Stomach smooth muscle (tissue), 2 donors: Measurements from ENCODE around the gene ZNF429.
"Not testable (repeated sequence)": the region's sequence is repeated elsewhere in the genome, so short reads cannot be mapped to it uniquely, and the experiment has no call there.

ENCODE experiments used
- H3K27ac ChIP-seq: one replicate; pipeline ENCODE4 v1.7.0; 2013; ENCODE audit warnings: mild to moderate bottlenecking, low read length, inconsistent platforms
- H3K27me3 ChIP-seq, 2 donors: one replicate each; pipeline ENCODE4 v1.7.0; 2013; ENCODE audit warnings: low read length in 2 of 2; ENCODE audit not compliant: insufficient read depth in 2 of 2, control insufficient read depth in 1 of 2
- H3K36me3 ChIP-seq, 2 donors: one replicate each; pipeline ENCODE4 v1.7.0; 2013; ENCODE audit warnings: low read length in 2 of 2; ENCODE audit not compliant: control insufficient read depth in 2 of 2, insufficient read depth in 2 of 2
- H3K4me1 ChIP-seq: one replicate; pipeline ENCODE4 v1.7.0; 2013; ENCODE audit warnings: low read length; ENCODE audit not compliant: control insufficient read depth, insufficient read depth
- H3K4me3 ChIP-seq, 2 donors: one replicate each; pipeline ENCODE4 v1.7.0; 2013; ENCODE audit warnings: low read length in 2 of 2
- H3K9ac ChIP-seq, 2 donors: one replicate each; pipeline ENCODE4 v1.7.0; 2013; ENCODE audit warnings: low read length in 2 of 2, mild to moderate bottlenecking in 1 of 2
- H3K9me3 ChIP-seq, 2 donors: one replicate each; pipeline ENCODE4 v1.7.0; 2013; ENCODE audit warnings: low read length in 2 of 2; ENCODE audit not compliant: control insufficient read depth in 2 of 2
- donor health status: healthy.
- donor health status: Pancreatic carcinoma.

ZNF429 gene

DNA sequence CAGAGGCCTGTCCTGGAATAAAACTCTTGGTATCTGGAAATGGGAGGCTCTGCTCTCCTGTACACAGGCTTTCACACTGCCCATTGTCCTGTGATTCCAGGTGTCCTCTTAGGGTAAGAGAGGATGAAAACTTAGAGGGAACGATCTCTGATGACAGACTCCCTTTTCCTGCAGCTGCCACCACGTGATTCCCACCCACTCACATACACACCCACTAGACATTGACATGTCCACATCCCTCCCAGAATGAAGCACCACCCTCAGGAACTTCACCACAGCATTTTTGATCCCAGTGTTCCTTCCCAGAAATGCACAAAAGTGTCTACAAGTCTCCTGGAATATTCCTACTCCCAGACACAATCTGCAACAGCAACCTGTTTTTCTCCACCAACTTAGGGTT lies 8.2 kb downstream of the ZNF429 start:
- Histone ChIP-seq H3K9me3 (no peaks in the 10 kb centered on the region), H3K9ac (no peak overlapping the region), H3K36me3 (no peaks in the 10 kb centered on the region), H3K4me3 (no peak overlapping the region), H3K27me3 (no peaks in the 10 kb centered on the region), H3K4me1 (no peaks in the 10 kb centered on the region), H3K27ac (no peak overlapping the region)

GRCh38 chr19:21519488-21519887 lies 14.1 kb downstream of the ZNF429 start:
- peaks cover 2% of the 10 kb centered on the region for H3K4me1 ChIP-seq
- no peak overlapping the region for H3K4me3 ChIP-seq
- no peak overlapping the region for H3K27ac ChIP-seq
- H3K36me3 ChIP-seq: peaks cover 17 to 19% of the 10 kb centered on the region in 2 donors
- no peaks in the 10 kb centered on the region for H3K27me3 ChIP-seq
- no peaks in the 10 kb centered on the region for H3K9me3 ChIP-seq
- no peak overlapping the region for H3K9ac ChIP-seq

DNA sequence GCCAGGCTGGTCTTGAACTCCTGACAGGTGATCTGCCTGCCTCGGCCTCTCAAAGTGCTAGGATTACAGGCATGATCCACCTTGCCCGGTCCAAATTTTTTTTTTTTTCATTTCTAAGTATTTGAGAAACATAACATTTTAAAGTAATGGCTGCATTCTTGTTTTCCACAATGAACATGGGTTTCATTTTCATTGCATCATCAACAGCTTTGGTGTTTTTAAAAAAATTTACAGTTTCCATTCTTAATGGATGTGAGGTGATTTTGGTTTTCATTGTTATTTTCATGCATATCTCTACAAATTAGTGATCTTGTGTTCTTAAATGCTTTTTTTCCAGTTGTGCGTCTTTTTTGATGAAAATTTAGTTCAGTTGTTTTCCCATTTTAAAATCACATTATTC lies 27.5 kb downstream of the ZNF429 start:
- Histone ChIP-seq H3K36me3 (peaks cover 7 to 24% of the 10 kb centered on the region in 2 donors), H3K9me3 (no peaks in the 10 kb centered on the region), H3K4me1 (no peaks in the 10 kb centered on the region), H3K27ac (no peak overlapping the region), H3K4me3 (no peak overlapping the region), H3K9ac (no peak overlapping the region), H3K27me3 (no peaks in the 10 kb centered on the region)

DNA sequence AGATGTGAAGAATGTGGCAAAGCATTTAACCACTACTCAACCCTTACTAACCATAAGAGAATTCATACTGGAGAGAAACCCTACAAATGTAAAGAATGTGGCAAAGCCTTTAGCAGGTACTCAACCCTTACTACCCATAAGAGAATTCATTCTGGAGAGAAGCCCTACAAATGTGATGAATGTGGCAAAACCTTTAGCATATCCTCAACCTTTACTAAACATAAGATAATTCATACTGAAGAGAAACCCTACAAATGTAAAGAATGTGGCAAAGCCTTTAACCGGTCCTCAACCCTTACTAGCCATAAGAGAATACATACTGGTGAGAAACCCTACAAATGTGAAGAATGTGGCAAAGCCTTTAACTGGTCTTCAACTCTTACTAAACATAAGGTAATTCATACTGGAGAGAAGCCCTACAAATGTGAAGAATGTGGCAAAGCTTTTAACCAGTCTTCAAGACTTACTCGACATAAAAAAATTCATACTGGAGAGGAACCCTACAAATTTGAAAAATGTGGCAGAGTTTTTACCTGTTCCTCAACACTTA lies 31.4 kb downstream of the ZNF429 start:
- not testable (repeated sequence) for H3K27ac ChIP-seq, H3K9me3 ChIP-seq, H3K27me3 ChIP-seq, H3K4me1 ChIP-seq, H3K4me3 ChIP-seq, H3K9ac ChIP-seq
- H3K36me3 ChIP-seq: peaks cover 6 to 22% of the 10 kb centered on the region in 2 donors

GRCh38 chr19:21559444-21559843 lies 54.0 kb downstream of the ZNF429 start:
- Histone ChIP-seq H3K27me3 (no peaks in the 10 kb centered on the region), H3K36me3 (peaks cover 0 to 11% of the 10 kb centered on the region in 2 donors), H3K4me1 (no peaks in the 10 kb centered on the region), H3K4me3 (no peak overlapping the region), H3K27ac (no peak overlapping the region), H3K9me3 (no peaks in the 10 kb centered on the region), H3K9ac (no peak overlapping the region)

- no peak overlapping the region for H3K27ac ChIP-seq
- H3K27me3 ChIP-seq: no peaks in the 10 kb centered on the region
- H3K4me3 ChIP-seq: no peak overlapping the region
- peaks cover 0 to 3% of the 10 kb centered on the region in 2 donors for H3K9me3 ChIP-seq
- peaks cover 0 to 7% of the 10 kb centered on the region in 2 donors for H3K36me3 ChIP-seq
- H3K9ac ChIP-seq: no peak overlapping the region
- H3K4me1 ChIP-seq: no peaks in the 10 kb centered on the region
Observed at GRCh38 chr19:21564406-21564805, 59.0 kb downstream of the ZNF429 start.

- no peak overlapping the region for H3K9ac ChIP-seq
- no peaks in the 10 kb centered on the region for H3K27me3 ChIP-seq
- H3K4me1 ChIP-seq: no peaks in the 10 kb centered on the region
- H3K9me3 ChIP-seq: peaks cover 1 to 8% of the 10 kb centered on the region in 2 donors
- H3K36me3 ChIP-seq: peaks cover 0 to 7% of the 10 kb centered on the region in 2 donors
- H3K4me3 ChIP-seq: no peak overlapping the region
- no peak overlapping the region for H3K27ac ChIP-seq
Observed at GRCh38 chr19:21566073-21566472, 60.7 kb downstream of the ZNF429 start.

- H3K4me3 ChIP-seq: peak overlapping the region in 1 of 2 donors; percentile 48
- not testable (repeated sequence) for H3K9me3 ChIP-seq, H3K27me3 ChIP-seq, H3K36me3 ChIP-seq, H3K27ac ChIP-seq, H3K9ac ChIP-seq, H3K4me1 ChIP-seq
Observed at GRCh38 chr19:21567806-21568205, 62.4 kb downstream of the ZNF429 start.

DNA sequence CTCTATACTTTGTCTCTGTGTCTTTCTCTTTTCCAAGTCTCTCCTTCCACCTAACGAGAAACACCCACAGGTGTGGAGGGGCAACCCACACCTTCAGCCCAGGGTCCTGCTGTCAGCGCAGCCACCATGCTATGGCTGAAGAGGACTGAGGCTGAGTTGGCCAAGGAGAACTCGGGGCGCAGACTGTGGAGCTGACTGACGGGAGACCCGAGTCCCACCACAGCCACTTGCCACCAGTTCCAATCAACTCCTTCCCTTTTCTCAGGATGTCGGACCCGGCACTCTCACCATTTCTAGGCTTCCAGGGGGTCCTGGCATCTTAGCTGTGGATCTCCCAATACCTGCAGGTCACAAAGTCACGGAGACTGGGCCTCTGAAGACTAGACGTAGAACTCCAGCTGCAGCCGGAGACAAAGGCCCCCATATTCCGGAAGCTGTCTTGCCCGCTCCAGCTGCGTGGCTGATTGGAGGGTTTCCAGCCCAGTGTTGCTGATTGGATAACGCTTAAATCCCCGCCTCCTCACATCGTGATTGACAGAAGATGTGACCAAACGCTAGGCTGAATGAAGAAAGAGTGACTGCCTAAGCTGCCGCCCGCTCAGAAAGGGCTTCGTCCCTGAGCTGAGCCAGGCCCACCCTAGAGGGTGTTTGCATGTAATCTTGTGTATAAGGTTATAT lies 63.6 kb downstream of the ZNF429 start:
- no peaks in the 10 kb centered on the region for H3K27me3 ChIP-seq

GRCh38 chr19:21569494-21569865 lies 64.1 kb downstream of the ZNF429 start:
- Histone ChIP-seq H3K36me3 (no peaks in the 10 kb centered on the region), H3K4me1 (no peaks in the 10 kb centered on the region), H3K27ac (peak overlapping the region; percentile 64), H3K4me3 (peak overlapping the region in 1 of 2 donors; percentile 90), H3K27me3 (no peaks in the 10 kb centered on the region), H3K9me3 (peaks cover 4 to 14% of the 10 kb centered on the region in 2 donors), H3K9ac (peak overlapping the region in 1 of 2 donors; percentile 91)

More for the DNA sequence above, 63.6 kb downstream of the ZNF429 start:
- Histone ChIP-seq H3K9ac (peak overlapping the region in 1 of 2 donors; percentile 91), H3K9me3 (peaks cover 4 to 14% of the 10 kb centered on the region in 2 donors), H3K4me3 (peak overlapping the region; percentile 45 to 90), H3K36me3 (no peaks in the 10 kb centered on the region), H3K4me1 (no peaks in the 10 kb centered on the region), H3K27ac (peak overlapping the region; percentile 64)

DNA sequence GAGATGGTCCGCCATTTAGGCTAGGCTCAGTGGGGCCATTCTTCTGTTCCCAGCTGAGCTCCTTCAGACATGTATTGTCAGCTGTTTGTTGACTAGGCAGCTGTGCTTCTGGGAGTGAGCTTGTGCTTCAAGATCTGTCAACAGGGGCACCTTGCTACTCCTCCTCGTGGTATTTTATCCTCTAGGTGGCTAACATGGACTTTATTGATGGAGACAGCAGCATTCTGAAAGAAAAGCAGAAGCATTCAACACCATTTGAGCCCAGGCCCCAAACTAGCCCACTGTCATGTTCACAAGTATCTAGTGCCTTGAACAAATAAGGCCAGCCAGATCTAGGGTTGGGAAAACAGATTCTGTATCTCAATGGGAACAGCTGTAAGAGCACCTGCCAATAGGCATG lies 65.9 kb downstream of the ZNF429 start:
- no peaks in the 10 kb centered on the region for H3K27me3 ChIP-seq
- no peaks in the 10 kb centered on the region for H3K36me3 ChIP-seq
- H3K4me3 ChIP-seq: no peak overlapping the region
- H3K9ac ChIP-seq: no peak overlapping the region
- H3K4me1 ChIP-seq: no peaks in the 10 kb centered on the region
- H3K9me3 ChIP-seq: peaks cover 4 to 14% of the 10 kb centered on the region in 2 donors
- no peak overlapping the region for H3K27ac ChIP-seq
